Effector memory CD4-positive, alpha-beta T cell (primary cell): ENCODE measurements around the gene TNNI3K.
"Not testable (repeated sequence)": the region's sequence is repeated elsewhere in the genome, so short reads cannot be mapped to it uniquely, and the experiment has no call there.

Experiments
- DNase-seq, 3 donors: peaks; one replicate each; pipeline ENCODE4 v3.0.0-alpha.2; 2020
- H3K27ac ChIP-seq: 2 replicates; pipeline ENCODE4 v1.7.0; 2013; ENCODE audit warnings: mild to moderate bottlenecking, low read length, moderate library complexity; ENCODE audit not compliant: insufficient read depth, poor library complexity, severe bottlenecking
- H3K27me3 ChIP-seq: replicated peaks from 2 replicates; pipeline ENCODE4 v1.7.0; 2013; ENCODE audit warnings: mild to moderate bottlenecking, low read length; ENCODE audit not compliant: insufficient read depth, control insufficient read depth, poor library complexity, severe bottlenecking
- H3K36me3 ChIP-seq: 2 replicates; pipeline ENCODE4 v1.7.0; 2013; ENCODE audit warnings: mild to moderate bottlenecking, low read length, moderate library complexity; ENCODE audit not compliant: control insufficient read depth, insufficient read depth
- H3K4me1 ChIP-seq: 2 replicates; pipeline ENCODE4 v1.7.0; 2013; ENCODE audit warnings: low read length, mild to moderate bottlenecking; ENCODE audit not compliant: control insufficient read depth, insufficient read depth, poor library complexity, severe bottlenecking
- H3K4me3 ChIP-seq: 2 replicates; pipeline ENCODE4 v1.7.0; 2013; ENCODE audit warnings: low read length, low read depth, mild to moderate bottlenecking; ENCODE audit not compliant: insufficient read depth, poor library complexity, severe bottlenecking
- H3K9me3 ChIP-seq: 2 replicates; pipeline ENCODE4 v1.7.0; 2013; ENCODE audit warnings: mild to moderate bottlenecking, low read length, moderate library complexity; ENCODE audit not compliant: control insufficient read depth

TNNI3K gene

GRCh38 chr1:74236440-74236839 lies 1.3 kb downstream of the TNNI3K start:
- no peaks in the 10 kb centered on the region for H3K27me3 ChIP-seq
- DNase-seq: no peak
- H3K36me3 ChIP-seq: no peaks in the 10 kb centered on the region
- H3K27ac ChIP-seq: no peak overlapping the region
- H3K9me3 ChIP-seq: no peaks in the 10 kb centered on the region
- H3K4me1 ChIP-seq: no peaks in the 10 kb centered on the region
- H3K4me3 ChIP-seq: no peak overlapping the region

- no peak for DNase-seq
- H3K4me1 ChIP-seq: no peaks in the 10 kb centered on the region
- H3K36me3 ChIP-seq: no peaks in the 10 kb centered on the region
- H3K27ac ChIP-seq: no peak overlapping the region
- no peaks in the 10 kb centered on the region for H3K9me3 ChIP-seq
- H3K27me3 ChIP-seq: no peaks in the 10 kb centered on the region
- no peak overlapping the region for H3K4me3 ChIP-seq
Observed at GRCh38 chr1:74237035-74237434, 1.8 kb downstream of the TNNI3K start.

GRCh38 chr1:74237787-74238186 lies 2.6 kb downstream of the TNNI3K start:
- Histone ChIP-seq H3K36me3 (no peaks in the 10 kb centered on the region), H3K27me3 (no peaks in the 10 kb centered on the region), H3K27ac (no peak overlapping the region), H3K4me1 (no peaks in the 10 kb centered on the region), H3K9me3 (no peaks in the 10 kb centered on the region), H3K4me3 (no peak overlapping the region)
- no peak for DNase-seq

GRCh38 chr1:74245168-74245772 lies 10.1 kb downstream of the TNNI3K start:
- no peak overlapping the region for H3K27ac ChIP-seq
- H3K36me3 ChIP-seq: no peaks in the 10 kb centered on the region
- no peaks in the 10 kb centered on the region for H3K9me3 ChIP-seq
- DNase-seq: no peak
- H3K4me1 ChIP-seq: no peaks in the 10 kb centered on the region
- no peak overlapping the region for H3K4me3 ChIP-seq
- H3K27me3 ChIP-seq: no peaks in the 10 kb centered on the region

GRCh38 chr1:74246315-74246714 lies 11.1 kb downstream of the TNNI3K start:
- no peaks in the 10 kb centered on the region for H3K27me3 ChIP-seq

GRCh38 chr1:74247881-74248528 lies 12.8 kb downstream of the TNNI3K start:
- Histone ChIP-seq H3K4me1 (no peaks in the 10 kb centered on the region), H3K27ac (no peak overlapping the region), H3K27me3 (no peaks in the 10 kb centered on the region), H3K9me3 (no peaks in the 10 kb centered on the region), H3K4me3 (no peak overlapping the region), H3K36me3 (no peaks in the 10 kb centered on the region)
- no peak for DNase-seq

More at GRCh38 chr1:74246315-74246714, 11.1 kb downstream of the TNNI3K start:
- Histone ChIP-seq H3K4me1 (no peaks in the 10 kb centered on the region), H3K4me3 (no peak overlapping the region), H3K9me3 (no peaks in the 10 kb centered on the region), H3K36me3 (no peaks in the 10 kb centered on the region), H3K27ac (no peak overlapping the region)
- DNase-seq: no peak

GRCh38 chr1:74253243-74253824 lies 18.1 kb downstream of the TNNI3K start:
- H3K4me1 ChIP-seq, H3K27ac ChIP-seq, H3K4me3 ChIP-seq, H3K9me3 ChIP-seq, H3K36me3 ChIP-seq, DNase-seq, H3K27me3 ChIP-seq: not testable (repeated sequence)

GRCh38 chr1:74266001-74266400 lies 30.8 kb downstream of the TNNI3K start:
- no peak for DNase-seq
- no peak overlapping the region for H3K27ac ChIP-seq
- H3K27me3 ChIP-seq: no peaks in the 10 kb centered on the region
- no peaks in the 10 kb centered on the region for H3K4me1 ChIP-seq
- no peaks in the 10 kb centered on the region for H3K36me3 ChIP-seq
- H3K4me3 ChIP-seq: no peak overlapping the region
- H3K9me3 ChIP-seq: no peaks in the 10 kb centered on the region

GRCh38 chr1:74271503-74271902 lies 36.3 kb downstream of the TNNI3K start:
- Histone ChIP-seq H3K4me1 (no peaks in the 10 kb centered on the region), H3K9me3 (no peaks in the 10 kb centered on the region), H3K36me3 (no peaks in the 10 kb centered on the region), H3K27me3 (no peaks in the 10 kb centered on the region), H3K4me3 (no peak overlapping the region), H3K27ac (no peak overlapping the region)
- no peak for DNase-seq

GRCh38 chr1:74280642-74281396 lies 45.6 kb downstream of the TNNI3K start:
- DNase-seq: no peak
- Histone ChIP-seq H3K4me1 (no peaks in the 10 kb centered on the region), H3K4me3 (no peak overlapping the region)

More at GRCh38 chr1:74280642-74281396, 45.6 kb downstream of the TNNI3K start:
- H3K27ac ChIP-seq: no peak overlapping the region
- no peaks in the 10 kb centered on the region for H3K9me3 ChIP-seq
- H3K36me3 ChIP-seq: no peaks in the 10 kb centered on the region
- H3K27me3 ChIP-seq: no peaks in the 10 kb centered on the region
